K562 (cell line): Measurements from ENCODE around the gene SDCCAG8. TPM values are rescaled to one million over a fixed set of nuclear protein-coding genes. Genes with fewer than 3 reads are reported as not detected.

Experiments used
- ARID4B ChIP-seq: sonication (generic); formaldehyde crosslinking; IDR thresholded peaks from 2 replicates; pipeline ENCODE4 v1.8.0; 2022; ENCODE audit warnings: mild to moderate bottlenecking, missing genetic modification reagents
- CBX1 ChIP-seq: sonication (generic); IDR thresholded peaks from 2 replicates; pipeline ENCODE4 v1.6.1; 2016; ENCODE audit warnings: antibody characterized with exemption, low read depth, mild to moderate bottlenecking
- ETV5 ChIP-seq: sonication (generic); formaldehyde crosslinking; IDR thresholded peaks from 2 replicates; pipeline ENCODE4 v1.4.0; 2020; ENCODE audit warnings: low read depth, mild to moderate bottlenecking, missing genetic modification reagents
- FOXK1 ChIP-seq: sonication (generic); formaldehyde crosslinking; IDR thresholded peaks from 2 replicates; pipeline ENCODE4 v1.8.0; 2022; ENCODE audit warnings: missing genetic modification reagents, mild to moderate bottlenecking, borderline replicate concordance
- GMEB1 ChIP-seq: fragments of 250-450 bp; sonication (Bioruptor Pico); IDR thresholded peaks from 2 replicates; pipeline ENCODE4 v1.4.0; 2020; ENCODE audit warnings: mild to moderate bottlenecking
- NBN ChIP-seq: fragments of 450-650 bp; IDR thresholded peaks from 2 replicates; pipeline ENCODE4 v1.6.1; 2016; ENCODE audit warnings: low read depth, mild to moderate bottlenecking
- RCOR1 ChIP-seq, 2 experiments: IDR thresholded peaks; 2 replicates each; pipeline ENCODE4 v1.6.1; 2012; ENCODE audit warnings: low read depth in 2 of 2, low read length in 2 of 2, borderline replicate concordance in 1 of 2, improper control_type of control experiment in 1 of 2
- ZBTB43 ChIP-seq: sonication (generic); formaldehyde crosslinking; IDR thresholded peaks from 2 replicates; pipeline ENCODE4 v1.8.0; 2023; ENCODE audit warnings: mild to moderate bottlenecking, missing genetic modification reagents
- ZFX ChIP-seq: sonication (generic); formaldehyde crosslinking; IDR thresholded peaks from 2 replicates; pipeline ENCODE4 v1.8.0; 2022; ENCODE audit warnings: mild to moderate bottlenecking, missing genetic modification reagents, moderate library complexity
- ZNF143 ChIP-seq: sonication (generic); formaldehyde crosslinking; IDR thresholded peaks from 2 replicates; pipeline ENCODE4 v1.9.0; 2022; ENCODE audit warnings: mild to moderate bottlenecking, missing genetic modification reagents
- ZNF197 ChIP-seq: fragments of 200-800 bp; sonication (Bioruptor generic); IDR thresholded peaks from 2 replicates; pipeline ENCODE4 v1.6.1; 2016; ENCODE audit warnings: low read depth, missing genetic modification characterization, missing compliant biosample characterization
- ZNF224 ChIP-seq: sonication (generic); formaldehyde crosslinking; IDR thresholded peaks from 2 replicates; pipeline ENCODE4 v1.8.0; 2022; ENCODE audit warnings: mild to moderate bottlenecking, missing genetic modification reagents
- ZNF445 ChIP-seq: fragments of 250-450 bp; sonication (Bioruptor Pico); IDR thresholded peaks from 2 replicates; pipeline ENCODE4 v1.4.0; 2020; ENCODE audit warnings: low read depth, mild to moderate bottlenecking, moderate library complexity
- polyA plus RNA-seq, 8 experiments: library from polyadenylated mRNA; depleted of rRNA in 4 of 8; stranded (reverse) in 5 of 8; unstranded in 3 of 8; fragments of >200 nt; fragmentation: Nextera tagmentation in 2 of 8; fragmentation: Illumina TruSeq in 1 of 8; extraction: Ambion mirVana in 2 of 8; extraction: Trizol in 1 of 8; gene quantifications; 2 replicates each; pipeline versions ENCODE4 v1.2.1 to v1.2.3, GENCODE V29; 2011 to 2014; ENCODE audit warnings: inconsistent platforms in 1 of 8, missing spikeins in 1 of 8
- total RNA-seq, 7 experiments: library from RNA; depleted of rRNA in 6 of 7; stranded (reverse); fragments of >200 nt in 6 of 7; fragmentation: Illumina TruSeq in 2 of 7; extraction: Trizol in 2 of 7; gene quantifications; 2 replicates each; pipeline versions ENCODE4 v1.2.1 to v1.2.3, GENCODE V29; 2011 to 2021; ENCODE audit warnings: low replicate concordance in 1 of 7
- TF ChIP-seq, protein P1 (sequence below): sonication (generic); formaldehyde crosslinking; IDR thresholded peaks from 2 replicates; pipeline ENCODE4 v1.8.1; 2023; ENCODE audit warnings: mild to moderate bottlenecking, missing genetic modification reagents

Gene SDCCAG8
- total and polyA plus RNA-seq, 9 of the 15 experiments (the other 6 are each of a cell fraction or from before 2014, with no cell fraction given), result 17.9 to 36.7 (median 25.4) TPM

GRCh38 chr1:243254927-243255790, 682 bp upstream of the SDCCAG8 start, which contains the start of gene CEP170 (continued):
- TF ChIP-seq ZBTB43 (CRISPR knock-in tag) (peak; percentile 87; the same call in 1 of the 2 replicates), GMEB1 (peak; percentile 85), ZNF445 (CRISPR knock-in tag) (peak; percentile 78), ARID4B (CRISPR knock-in tag) (peak; percentile 59), ZFX (peak; percentile 50), CBX1 (no peak; the same call in none of the 2 replicates), ZNF143 (CRISPR knock-in tag) (peak; percentile 83; the same call in 1 of the 2 replicates), ZNF197 (CRISPR knock-in tag) (peak; percentile 87), RCOR1 (IDR thresholded peaks at IDR 0.05; ENCODE audit: borderline replicate concordance in 1 of 2, low read depth in 2 of 2, low read length in 2 of 2) (peak in 1 of 2 experiments; percentile 51; a peak in 2 of 4 replicates), ETV5 (CRISPR knock-in tag) (peak; percentile 64), NBN (peak; percentile 12), FOXK1 (CRISPR knock-in tag) (peak; percentile 95), ZNF224 (CRISPR knock-in tag) (0 out of 2 replicates have a peak, but pooled peaks have one; percentile 80)
- TF ChIP-seq, protein P1, sequence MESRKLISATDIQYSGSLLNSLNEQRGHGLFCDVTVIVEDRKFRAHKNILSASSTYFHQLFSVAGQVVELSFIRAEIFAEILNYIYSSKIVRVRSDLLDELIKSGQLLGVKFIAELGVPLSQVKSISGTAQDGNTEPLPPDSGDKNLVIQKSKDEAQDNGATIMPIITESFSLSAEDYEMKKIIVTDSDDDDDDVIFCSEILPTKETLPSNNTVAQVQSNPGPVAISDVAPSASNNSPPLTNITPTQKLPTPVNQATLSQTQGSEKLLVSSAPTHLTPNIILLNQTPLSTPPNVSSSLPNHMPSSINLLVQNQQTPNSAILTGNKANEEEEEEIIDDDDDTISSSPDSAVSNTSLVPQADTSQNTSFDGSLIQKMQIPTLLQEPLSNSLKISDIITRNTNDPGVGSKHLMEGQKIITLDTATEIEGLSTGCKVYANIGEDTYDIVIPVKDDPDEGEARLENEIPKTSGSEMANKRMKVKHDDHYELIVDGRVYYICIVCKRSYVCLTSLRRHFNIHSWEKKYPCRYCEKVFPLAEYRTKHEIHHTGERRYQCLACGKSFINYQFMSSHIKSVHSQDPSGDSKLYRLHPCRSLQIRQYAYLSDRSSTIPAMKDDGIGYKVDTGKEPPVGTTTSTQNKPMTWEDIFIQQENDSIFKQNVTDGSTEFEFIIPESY (CRISPR knock-in tag), result peak; percentile 77
